Calu3 (cell line): ENCODE data around the gene MGST1. TPM values are rescaled to one million over a fixed set of nuclear protein-coding genes. Genes with fewer than 3 reads are reported as not detected.
A peak's percentile ranks its signal among the peaks of the same experiment; 100 is the strongest.

Source experiments
- BruUV-seq: library from RNA; stranded (reverse); fragments of 400-500 nt; replicated peaks from 2 replicates; lab custom pipeline; 2021; lab: Mats Ljungman, UMichigan
- CTCF ChIA-PET: fragments of 300-600 bp; sonication (Branson Sonifier 250); formaldehyde crosslinking; loops from one replicate; lab custom pipeline; 2022; ENCODE audit warnings: antibody characterized with exemption; lab: Charles Lee
- DNase-seq: peaks from one replicate; pipeline ENCODE4 v3.0.0; 2022
- H3K27ac Mint-ChIP-seq: one replicate; pipeline ENCODE4 v1.8.0; 2022; ENCODE audit warnings: mixed read lengths; ENCODE audit not compliant: unreplicated experiment
- H3K27me3 Mint-ChIP-seq: one replicate; pipeline ENCODE4 v1.8.0; 2022; ENCODE audit warnings: mixed read lengths; ENCODE audit not compliant: unreplicated experiment
- H3K36me3 Mint-ChIP-seq: one replicate; pipeline ENCODE4 v1.8.0; 2022; ENCODE audit warnings: mild to moderate bottlenecking, moderate library complexity, mixed read lengths; ENCODE audit not compliant: insufficient read depth, unreplicated experiment
- H3K4me1 Mint-ChIP-seq: one replicate; pipeline ENCODE4 v1.8.0; 2022; ENCODE audit warnings: mild to moderate bottlenecking, low read depth, mixed read lengths; ENCODE audit not compliant: unreplicated experiment
- H3K4me3 Mint-ChIP-seq: one replicate; pipeline ENCODE4 v1.8.0; 2022; ENCODE audit warnings: mild to moderate bottlenecking, low read depth, moderate library complexity, mixed read lengths; ENCODE audit not compliant: unreplicated experiment
- H3K9me3 Mint-ChIP-seq: one replicate; pipeline ENCODE4 v1.8.0; 2022; ENCODE audit warnings: low read depth, mixed read lengths; ENCODE audit not compliant: unreplicated experiment
- CTCF ChIP-seq: fragments of 200-600 bp; IDR thresholded peaks from one replicate; pipeline ENCODE4 v1.8.0; 2022; ENCODE audit warnings: antibody characterized with exemption; ENCODE audit not compliant: unreplicated experiment
- intact Hi-C: fragments of 100-400 bp; cut with micrococcal nuclease; formaldehyde crosslinking; loops from one replicate; pipeline ENCODE4 v1.10.0; 2022; ENCODE audit not compliant: unreplicated experiment
- total RNA-seq: library from RNA; stranded (reverse); gene quantifications from 2 replicates; pipeline ENCODE4 v1.2.3, GENCODE V29; 2022

The MGST1 gene
- total RNA-seq, 1 experiment from 2014 or later = 354 TPM

DNA sequence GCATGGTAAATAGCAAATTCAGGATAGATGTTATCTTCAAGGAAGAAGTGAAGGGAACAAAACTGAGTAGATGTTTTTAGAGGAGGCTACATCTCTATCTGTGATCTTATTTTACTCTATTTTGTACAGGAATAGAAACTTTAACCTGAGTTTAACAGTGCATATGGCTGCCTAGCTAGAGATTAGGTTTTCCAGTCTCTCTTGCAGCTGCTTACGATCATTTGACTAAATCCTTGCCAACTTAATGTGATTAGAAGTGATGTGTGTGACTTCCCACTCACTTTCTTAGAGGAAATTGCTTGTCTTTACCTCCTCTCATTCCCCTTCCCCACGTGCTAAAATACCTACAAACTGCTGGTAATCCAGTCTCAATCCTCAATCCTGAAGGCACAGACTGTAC lies 43.5 kb upstream of the MGST1 start:
- DNase-seq = no peak
- Mint-ChIP-seq H3K9me3 (peaks cover 2% of the 10 kb centered on the region), H3K27me3 (no peaks in the 10 kb centered on the region), H3K36me3 (no peaks in the 10 kb centered on the region), H3K4me3 (no peak overlapping the region), H3K4me1 (no peaks in the 10 kb centered on the region), H3K27ac (no peak overlapping the region)
- intact Hi-C loops = no loop called here
- BruUV-seq = no TSS peak
- CTCF ChIA-PET = interaction anchor here (0.7 to 1.0 kb wide), 2 partner anchors 28 to 65 kb away, joined by 3 to 5 read pairs; no protein-coding TSS in a partner anchor
- no peak for TF ChIP-seq CTCF

- peaks cover 18% of the 10 kb centered on the region for H3K9me3 Mint-ChIP-seq
- BruUV-seq = no TSS peak
- H3K4me1 Mint-ChIP-seq = peaks cover 8% of the 10 kb centered on the region
- H3K36me3 Mint-ChIP-seq = no peaks in the 10 kb centered on the region
- no peak for TF ChIP-seq CTCF
- no peak for DNase-seq
- H3K4me3 Mint-ChIP-seq = no peak overlapping the region
- CTCF ChIA-PET = no interaction called here
- intact Hi-C loops = no loop called here
- no peak overlapping the region for H3K27ac Mint-ChIP-seq
- no peaks in the 10 kb centered on the region for H3K27me3 Mint-ChIP-seq
These were observed 39.5 kb upstream of the MGST1 start for GRCh38 chr12:16307856-16308475.

DNA sequence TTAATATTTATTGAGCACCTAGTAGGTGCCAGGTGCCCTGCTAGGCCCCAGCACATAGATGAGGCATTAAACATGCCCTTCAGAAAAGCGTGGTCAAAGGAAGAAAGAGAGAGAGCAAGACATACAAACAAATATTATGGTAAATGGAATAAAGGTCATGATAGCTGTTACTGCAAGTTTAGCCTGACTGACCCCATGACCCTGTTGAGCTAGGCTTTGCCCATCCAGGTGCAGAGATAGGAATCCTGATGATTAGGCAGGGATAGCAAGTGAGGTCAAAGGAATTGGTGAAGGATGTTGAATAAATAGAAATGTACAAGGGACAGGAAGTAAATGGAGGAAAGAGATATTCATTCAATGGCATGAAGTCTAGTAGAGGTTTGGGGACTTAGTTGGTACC lies 36.5 kb upstream of the MGST1 start:
- TF ChIP-seq CTCF = no peak
- Mint-ChIP-seq H3K4me1 (peaks cover 8% of the 10 kb centered on the region), H3K27me3 (no peaks in the 10 kb centered on the region), H3K36me3 (no peaks in the 10 kb centered on the region), H3K27ac (no peak overlapping the region), H3K9me3 (peaks cover 20% of the 10 kb centered on the region), H3K4me3 (no peak overlapping the region)
- intact Hi-C loops = no loop called here
- no TSS peak for BruUV-seq
- CTCF ChIA-PET = no interaction called here
- DNase-seq = no peak

DNA sequence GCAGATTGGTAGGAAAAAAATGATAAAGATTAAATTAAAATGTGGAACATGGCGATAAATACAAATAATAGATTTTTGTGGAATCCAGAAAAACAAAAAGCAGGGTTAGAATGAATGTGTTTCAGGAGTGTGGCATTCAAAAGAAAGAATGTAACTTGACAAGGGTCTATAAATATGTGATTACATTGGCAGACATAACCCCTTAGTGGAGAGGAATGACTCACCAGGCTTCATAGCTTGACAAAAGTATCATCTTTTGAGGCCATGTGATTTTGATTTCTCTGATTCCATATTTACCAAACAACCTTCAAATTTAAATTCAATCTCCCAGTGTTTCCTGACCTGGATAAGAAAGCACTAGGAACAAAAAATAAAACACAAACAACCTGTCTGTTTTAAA lies 24.4 kb upstream of the MGST1 start:
- TF ChIP-seq CTCF = no peak
- no peaks in the 10 kb centered on the region for H3K27me3 Mint-ChIP-seq
- no peaks in the 10 kb centered on the region for H3K36me3 Mint-ChIP-seq
- no TSS peak for BruUV-seq
- no peak for DNase-seq
- H3K9me3 Mint-ChIP-seq = peaks cover 10% of the 10 kb centered on the region
- H3K27ac Mint-ChIP-seq = peak overlapping the region; percentile 45
- intact Hi-C loops = no loop called here
- H3K4me3 Mint-ChIP-seq = no peak overlapping the region
- H3K4me1 Mint-ChIP-seq = peaks cover 63% of the 10 kb centered on the region
- CTCF ChIA-PET = interaction anchor here (0.6 kb wide), 2 partner anchors 33 to 85 kb away, joined by 4 to 5 read pairs; no protein-coding TSS in a partner anchor
